Glomerular endothelial cell (primary cell): ENCODE measurements around the gene ZNF766. TPM values are rescaled to one million over a fixed set of nuclear protein-coding genes. Genes with fewer than 3 reads are reported as not detected.
"Not testable (repeated sequence)": the region's sequence is repeated elsewhere in the genome, so short reads cannot be mapped to it uniquely, and the experiment has no call there.

Source experiments
- DNase-seq: peaks from one replicate; pipeline ENCODE4 v3.0.0-alpha.2; 2011; ENCODE audit warnings: low read depth, low spot score; ENCODE audit errors: extremely low read depth
- total RNA-seq: library from RNA; depleted of rRNA; stranded (reverse); fragments of >200 nt; gene quantifications from 2 replicates; pipeline ENCODE4 v1.2.3, GENCODE V29; 2015

The ZNF766 gene
- 9.1 and 9.5 TPM in 2 replicates for total RNA-seq

GRCh38 chr19:52269338-52270261 lies at the start of gene ZNF766:
ZNF766 (plus strand) TSS chr19:52269587; CDS start chr19:52269614, 27 bp downstream.
- peak; percentile 52 for DNase-seq

- no peak for DNase-seq
Measured at GRCh38 chr19:52219611-52220010, 49.8 kb upstream of the ZNF766 start.

GRCh38 chr19:52221031-52221430 lies 48.4 kb upstream of the ZNF766 start:
- no peak for DNase-seq

GRCh38 chr19:52221831-52222375 lies 47.5 kb upstream of the ZNF766 start:
- DNase-seq = no peak

GRCh38 chr19:52224211-52224610 lies 45.2 kb upstream of the ZNF766 start:
- DNase-seq = no peak

GRCh38 chr19:52226652-52227051 lies 42.7 kb upstream of the ZNF766 start:
- DNase-seq = no peak

GRCh38 chr19:52227196-52227940 lies 42.0 kb upstream of the ZNF766 start:
- no peak for DNase-seq

- no peak for DNase-seq
Measured at GRCh38 chr19:52227980-52228379, 41.4 kb upstream of the ZNF766 start.

- no peak for DNase-seq
Measured at GRCh38 chr19:52229524-52229923, 39.9 kb upstream of the ZNF766 start.

GRCh38 chr19:52230685-52231084 lies 38.7 kb upstream of the ZNF766 start:
- no peak for DNase-seq

- no peak for DNase-seq
Measured at GRCh38 chr19:52231154-52231910, 38.1 kb upstream of the ZNF766 start.

- DNase-seq = no peak
Measured at GRCh38 chr19:52234406-52234805, 35.0 kb upstream of the ZNF766 start.

- DNase-seq = no peak
Measured at GRCh38 chr19:52237197-52237596, 32.2 kb upstream of the ZNF766 start.

GRCh38 chr19:52237771-52238400 lies 31.5 kb upstream of the ZNF766 start:
- DNase-seq = peak; percentile 25

GRCh38 chr19:52244021-52244420 lies 25.4 kb upstream of the ZNF766 start:
- DNase-seq = no peak

- DNase-seq = no peak
Measured at GRCh38 chr19:52248241-52248640, 21.1 kb upstream of the ZNF766 start.

GRCh38 chr19:52258426-52258825 lies 11.0 kb upstream of the ZNF766 start:
- DNase-seq = no peak

- not testable (repeated sequence) for DNase-seq
Measured at GRCh38 chr19:52265556-52265955, 3.8 kb upstream of the ZNF766 start.

GRCh38 chr19:52270266-52270885 lies 989 bp downstream of the ZNF766 start:
- no peak for DNase-seq

GRCh38 chr19:52273301-52273700 lies 3.9 kb downstream of the ZNF766 start:
- no peak for DNase-seq
